Inferior parietal cortex (tissue), 1 donor: ENCODE measurements around the gene VSTM2B.
"Not testable (repeated sequence)": the region's sequence is repeated elsewhere in the genome, so short reads cannot be mapped to it uniquely, and the experiment has no call there.

Source experiments
- DNase-seq: peaks from one replicate; pipeline ENCODE4 v3.0.0-alpha.2; 2016; ENCODE audit errors: extremely low spot score

The VSTM2B gene

GRCh38 chr19:29545866-29546582 is 20.2 kb downstream of the VSTM2B start:
- no peak for DNase-seq

GRCh38 chr19:29546583-29547190 is 20.9 kb downstream of the VSTM2B start:
- DNase-seq: no peak

DNA sequence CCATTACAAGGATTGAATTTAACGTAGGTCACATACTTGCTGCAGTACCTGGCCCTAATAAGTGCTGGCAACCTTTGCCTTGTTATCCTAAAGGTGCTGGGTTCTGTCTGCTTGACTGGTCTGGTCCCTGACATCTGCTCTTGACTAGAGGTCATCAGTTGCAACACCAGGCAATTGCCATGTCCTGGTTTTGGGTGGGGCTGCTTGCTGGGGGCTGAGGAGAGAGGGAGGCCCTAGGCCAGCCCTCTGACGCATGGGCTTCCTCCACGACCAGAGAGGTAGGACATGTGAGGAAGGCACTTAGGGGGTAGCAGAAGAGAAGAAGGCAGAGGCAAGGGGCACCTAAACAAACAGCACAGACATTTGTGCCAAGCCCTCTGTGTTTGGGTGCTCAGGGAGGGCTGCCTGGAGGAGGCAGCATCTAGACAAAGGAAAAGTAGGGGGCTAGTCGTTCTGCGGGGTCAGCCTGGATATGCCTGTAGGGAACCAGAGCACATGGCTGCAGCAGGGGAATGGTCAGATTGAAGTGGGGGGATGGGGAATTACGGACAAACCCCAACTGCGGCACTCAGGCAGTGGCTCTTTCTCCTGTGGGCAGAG is 21.7 kb downstream of the VSTM2B start:
- no peak for DNase-seq

DNA sequence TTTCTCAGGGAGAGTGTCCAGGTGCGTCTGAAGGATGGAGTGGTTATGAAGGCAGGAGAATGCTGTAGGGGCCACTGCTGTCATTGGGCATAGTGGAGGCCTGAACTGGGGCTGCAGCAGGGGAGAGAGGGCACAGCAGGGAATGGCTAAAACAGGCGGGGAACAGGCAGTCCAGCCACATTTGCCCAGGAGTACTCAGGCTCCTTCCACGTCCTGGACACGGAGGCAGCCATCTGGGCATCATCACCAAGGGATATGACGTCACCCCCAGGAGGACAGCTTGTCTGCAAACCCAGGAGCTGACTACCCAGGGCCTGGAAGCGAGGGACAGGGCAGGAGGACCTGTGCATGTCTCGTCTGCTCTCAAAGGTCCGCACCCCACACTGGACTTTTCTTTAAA is 22.2 kb downstream of the VSTM2B start:
- no peak for DNase-seq

- DNase-seq: no peak
Observed at GRCh38 chr19:29548483-29549085, 22.8 kb downstream of the VSTM2B start.

- DNase-seq: no peak
Observed at GRCh38 chr19:29549105-29550070, 23.6 kb downstream of the VSTM2B start.

GRCh38 chr19:29550896-29551295 is 25.1 kb downstream of the VSTM2B start:
- DNase-seq: no peak

DNA sequence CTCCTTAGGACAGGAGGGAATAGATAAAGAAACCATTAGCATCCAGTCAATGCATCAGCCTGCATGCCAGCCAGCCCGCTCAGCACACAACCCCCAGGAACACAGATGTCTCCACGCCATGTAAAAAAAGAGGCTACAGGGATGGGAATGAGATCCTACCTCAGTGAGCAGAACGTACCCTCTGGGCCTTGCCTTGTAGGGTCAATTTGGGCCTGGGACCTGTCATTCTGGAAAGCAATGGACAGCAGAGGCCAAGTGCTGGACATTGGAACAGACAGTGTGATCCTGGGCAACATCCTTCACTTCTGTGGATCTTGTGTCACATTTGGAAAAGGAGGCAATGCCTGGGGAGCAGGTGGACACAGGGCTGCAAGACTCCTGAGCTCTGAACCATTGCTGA is 26.0 kb downstream of the VSTM2B start:
- DNase-seq: no peak

DNA sequence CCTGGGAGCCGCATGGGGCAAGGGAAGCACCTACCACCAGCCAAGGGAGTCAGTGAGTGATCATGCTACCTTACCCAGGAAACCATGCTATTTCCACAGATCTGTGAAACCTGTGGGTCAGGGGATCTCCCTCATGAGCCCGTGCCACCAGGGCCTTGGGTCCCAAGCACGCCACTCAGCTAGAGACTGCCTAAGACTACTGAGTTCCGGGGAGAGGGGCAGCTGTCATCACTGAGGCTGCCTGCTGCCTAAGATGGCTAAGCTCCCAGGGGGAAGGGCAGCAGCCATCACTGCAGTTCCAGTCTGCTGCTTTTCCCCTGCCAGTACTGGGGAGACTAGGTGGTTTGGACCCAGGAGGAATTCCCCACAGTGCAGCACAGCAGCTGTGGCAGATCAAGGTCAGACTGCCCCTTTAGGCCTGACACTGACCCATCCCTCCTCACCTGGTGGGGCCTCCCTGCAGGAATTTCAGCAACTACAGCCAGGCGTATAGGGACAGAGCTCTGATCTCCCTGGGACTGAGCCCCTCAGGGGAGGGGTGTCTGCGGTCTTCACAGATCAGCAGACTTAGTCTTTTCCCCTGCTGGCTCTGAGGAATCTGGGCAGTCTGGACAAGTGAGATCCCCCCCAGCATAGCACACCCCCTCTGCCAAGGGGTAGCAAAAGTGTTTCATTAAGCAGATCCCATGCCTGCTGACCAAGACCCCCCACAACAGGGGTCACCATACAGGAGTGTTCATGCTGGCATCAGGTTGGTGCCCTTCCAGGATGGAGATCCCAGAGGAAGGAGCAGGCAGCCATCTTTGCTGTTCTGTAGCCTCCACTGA is 26.9 kb downstream of the VSTM2B start:
- DNase-seq: no peak

DNA sequence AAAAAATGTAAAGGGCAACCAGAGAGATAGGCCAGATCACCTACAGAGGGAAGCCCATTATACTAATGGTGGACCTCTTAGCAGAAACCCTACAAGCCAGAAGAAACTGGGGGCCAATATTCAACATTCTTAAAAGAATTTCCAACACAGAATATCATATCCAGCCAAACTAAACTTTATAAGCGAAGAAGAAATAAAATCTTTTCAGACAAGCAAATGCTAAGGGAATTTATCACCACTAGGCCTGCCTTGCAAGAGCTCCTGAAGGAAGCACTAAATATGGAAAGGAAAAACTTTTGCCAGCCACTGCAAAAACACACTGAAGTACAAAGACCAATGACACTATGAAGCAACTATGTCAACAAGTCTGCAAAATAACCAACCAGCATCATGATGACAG is 28.4 kb downstream of the VSTM2B start:
- DNase-seq: no peak

DNA sequence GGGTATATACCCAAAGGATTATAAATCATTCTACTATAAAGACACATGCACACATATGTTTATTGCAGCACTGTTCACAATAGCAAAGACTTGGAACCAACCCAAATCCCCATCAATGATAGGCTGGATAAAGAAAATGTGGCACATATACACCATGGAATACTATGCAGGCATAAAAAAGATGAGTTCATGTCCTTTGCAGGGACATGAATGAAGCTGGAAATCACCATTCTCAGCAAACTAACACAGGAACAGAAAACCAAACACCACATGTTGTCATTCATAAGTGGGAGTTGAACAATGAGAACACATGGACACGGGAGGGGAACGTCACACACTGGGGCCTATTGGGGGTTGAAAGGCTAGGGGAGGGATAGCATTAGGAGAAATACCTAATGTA is 33.3 kb downstream of the VSTM2B start:
- DNase-seq: not testable (repeated sequence)

DNA sequence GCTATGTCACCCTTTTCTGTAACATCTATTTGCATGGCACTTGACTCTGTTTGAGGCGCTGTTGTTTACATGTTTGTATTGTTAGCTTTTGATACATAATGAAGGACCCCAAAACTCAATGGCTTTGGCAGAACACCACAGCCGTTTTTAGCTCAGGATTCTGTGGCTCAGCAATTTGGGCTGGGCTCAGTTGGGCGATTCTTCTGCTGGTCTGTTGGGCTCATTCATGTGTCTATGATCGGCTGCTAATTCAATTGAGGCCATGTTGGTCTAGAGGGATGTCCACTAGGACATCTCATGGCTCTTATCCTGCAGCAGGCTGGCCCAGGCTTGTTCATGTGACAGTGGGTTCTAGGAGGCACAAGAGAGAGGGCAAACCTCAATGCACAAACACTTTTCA is 33.9 kb downstream of the VSTM2B start:
- no peak for DNase-seq

DNA sequence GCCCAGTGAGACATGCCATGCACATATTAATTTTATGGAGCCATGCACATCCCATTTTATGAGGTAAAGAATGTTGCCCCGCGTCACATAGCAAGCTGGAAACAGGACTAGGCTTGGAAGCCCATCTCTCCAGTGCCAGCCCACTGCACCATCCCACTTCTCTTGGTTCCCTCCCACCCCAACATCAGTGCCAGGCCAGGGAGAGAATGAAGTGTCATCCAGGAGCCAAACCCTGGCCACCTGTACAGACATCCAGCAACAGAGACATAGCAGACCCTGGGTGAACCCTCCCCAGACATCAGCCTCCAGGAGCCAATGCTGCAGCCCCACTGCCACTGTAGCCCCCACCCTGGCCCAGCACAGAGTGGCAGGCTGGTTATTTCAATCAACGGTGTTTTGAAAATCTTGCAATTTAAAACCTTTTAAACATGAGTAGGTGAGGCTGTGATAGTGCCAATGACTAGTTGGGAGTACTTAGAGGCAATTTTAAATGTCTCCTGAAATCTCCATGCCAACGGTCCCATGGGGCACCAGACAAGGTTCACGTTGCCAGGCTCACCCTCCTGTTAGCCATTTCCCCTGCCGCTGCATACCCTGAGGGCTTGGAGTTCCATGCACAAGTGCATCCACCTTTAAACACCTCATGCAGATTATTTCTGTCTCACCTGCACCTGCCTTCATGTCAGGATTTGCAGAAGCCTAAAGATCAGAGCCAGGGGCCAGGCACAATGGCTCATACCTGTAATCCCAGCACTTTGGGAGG is 34.7 kb downstream of the VSTM2B start:
- no peak for DNase-seq

DNA sequence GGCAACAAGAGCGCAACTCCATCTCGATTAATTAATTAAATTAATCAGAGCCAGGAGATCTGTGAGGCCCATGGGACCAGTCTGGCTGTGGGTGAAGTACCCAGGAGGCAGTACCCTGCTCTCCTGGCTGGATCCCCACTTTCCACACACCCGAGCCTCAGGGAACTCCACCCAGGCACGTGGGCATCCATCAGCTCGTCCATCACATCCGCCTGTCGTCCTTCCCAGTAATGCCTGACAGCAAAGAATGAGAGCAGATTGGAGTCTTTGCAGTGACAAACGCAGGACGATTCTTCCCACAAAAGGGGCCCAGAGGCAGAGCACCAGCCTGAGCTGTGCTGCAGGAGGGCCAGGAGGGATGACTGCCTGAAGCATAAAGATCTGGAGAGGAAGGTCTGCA is 35.8 kb downstream of the VSTM2B start:
- no peak for DNase-seq

GRCh38 chr19:29562299-29563297 is 36.8 kb downstream of the VSTM2B start:
- no peak for DNase-seq

- DNase-seq: no peak
Observed at GRCh38 chr19:29563486-29564101, 37.8 kb downstream of the VSTM2B start.

DNA sequence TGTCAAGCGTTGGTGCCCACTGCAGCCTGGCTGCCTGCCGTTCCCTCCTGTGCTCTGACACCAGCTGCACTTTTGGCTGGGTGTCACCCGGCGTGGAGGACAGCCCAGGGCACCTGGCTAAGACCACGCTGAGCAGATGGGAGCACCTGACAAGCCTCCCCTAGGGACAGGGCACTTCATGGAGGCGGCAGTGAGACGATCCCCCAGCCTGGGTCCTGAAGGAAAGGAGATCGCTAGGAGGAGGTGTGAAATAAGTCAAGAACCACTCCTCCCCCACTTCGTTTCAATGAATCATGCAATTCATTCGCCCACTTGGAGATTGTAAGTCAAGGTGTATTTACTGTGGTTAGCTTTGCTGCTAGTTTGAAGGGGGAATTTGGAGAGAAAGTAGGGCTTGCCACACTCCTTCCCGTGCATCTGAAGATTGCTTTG is 38.8 kb downstream of the VSTM2B start:
- no peak for DNase-seq

DNA sequence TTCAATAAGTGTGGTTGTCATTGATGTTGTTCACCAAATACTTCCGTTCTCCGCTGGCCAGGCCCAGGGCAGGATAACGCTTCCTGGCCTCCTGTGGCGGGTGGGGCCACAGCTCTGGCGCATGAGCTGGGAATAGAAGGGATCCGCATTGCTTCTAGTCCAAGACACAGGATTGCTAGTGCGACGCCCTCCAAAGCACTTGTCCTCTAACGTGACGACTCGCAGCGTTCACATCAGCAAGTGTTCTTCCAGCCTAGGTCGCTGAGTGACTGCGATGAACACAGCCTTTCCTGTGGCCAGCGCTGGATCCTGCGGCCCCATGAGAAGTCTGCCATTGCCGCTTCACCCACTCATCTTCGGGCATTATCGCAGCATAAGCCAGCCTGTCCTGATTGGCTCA is 39.4 kb downstream of the VSTM2B start:
- DNase-seq: no peak
